HG03175 (cell line): ENCODE data around the gene WIZ.
A peak's percentile ranks its signal among the peaks of the same experiment; 100 is the strongest.
"Not testable (repeated sequence)": the region's sequence is repeated elsewhere in the genome, so short reads cannot be mapped to it uniquely, and the experiment has no call there.

Experiments
- ATAC-seq: cut with Tn5 transposase; IDR thresholded peaks from one replicate; pipeline ENCODE4 v1.9.1; 2021; ENCODE audit warnings: mild to moderate bottlenecking, moderate library complexity; ENCODE audit not compliant: unreplicated experiment

Gene WIZ

DNA sequence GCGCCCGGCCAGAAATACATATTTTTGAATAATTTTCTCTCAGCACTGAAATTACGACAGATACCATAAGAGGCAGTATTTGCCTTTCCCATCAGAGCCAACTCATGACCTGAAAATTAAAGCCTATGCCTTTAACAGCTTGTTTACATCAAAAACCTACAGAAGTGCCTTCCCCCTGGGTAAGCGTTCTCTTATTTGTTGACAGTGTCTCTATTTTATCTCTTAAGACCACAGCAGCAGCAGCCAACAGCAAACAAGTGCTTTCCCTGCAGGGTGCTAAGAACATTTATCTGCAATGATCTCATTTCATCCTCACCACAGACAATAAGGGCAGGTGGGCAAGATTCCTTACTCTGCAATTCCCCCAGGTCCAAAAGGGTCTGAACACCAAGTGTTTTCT lies 36.9 kb downstream of the WIZ start:
- ATAC-seq = no peak

DNA sequence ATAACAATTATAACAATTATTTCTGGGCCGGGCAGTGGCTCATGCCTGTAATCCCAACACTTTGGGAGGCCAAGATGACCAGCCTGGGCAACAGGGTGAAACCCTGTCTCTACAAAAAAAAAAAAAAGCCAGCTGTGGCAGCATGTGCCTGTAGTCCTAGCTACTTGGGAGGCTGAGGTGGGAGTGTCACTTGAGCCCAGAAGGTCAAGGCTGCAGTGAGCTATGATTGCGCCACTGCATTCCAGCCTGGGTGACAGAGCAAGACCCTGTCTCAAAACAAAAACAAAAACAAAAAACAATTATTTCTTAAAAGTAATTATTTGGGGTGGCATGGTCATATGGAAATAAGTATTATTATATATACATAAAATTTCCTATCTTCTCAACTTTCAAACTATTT lies 38.4 kb downstream of the WIZ start:
- ATAC-seq = not testable (repeated sequence)

DNA sequence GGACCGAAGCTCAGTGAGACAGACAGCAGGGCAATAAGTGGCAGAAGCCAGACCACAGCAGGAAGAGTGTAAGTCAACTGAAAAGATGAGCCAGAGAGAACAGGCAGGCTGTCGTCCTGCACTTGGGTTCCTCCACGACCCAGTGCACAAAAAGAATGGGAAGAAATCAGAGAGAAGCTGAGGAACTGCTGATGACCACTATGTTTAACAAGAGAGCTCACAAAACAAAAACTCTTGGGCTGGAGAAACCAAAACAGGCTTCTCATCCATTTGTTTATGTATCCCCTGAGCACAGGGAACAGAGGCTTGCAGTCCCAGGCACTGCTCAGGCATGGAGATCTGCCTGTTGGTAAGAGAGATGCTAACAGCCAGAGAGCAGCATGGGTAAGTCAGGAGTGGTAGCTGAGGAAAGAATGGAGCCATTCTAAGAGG lies 45.0 kb downstream of the WIZ start:
- no peak for ATAC-seq

- ATAC-seq = no peak
Observed at GRCh38 chr19:15404097-15404779, 45.5 kb downstream of the WIZ start.

- ATAC-seq = no peak
Observed at GRCh38 chr19:15403151-15403531, 46.6 kb downstream of the WIZ start.

GRCh38 chr19:15402411-15403150 lies 47.2 kb downstream of the WIZ start:
- ATAC-seq = no peak

DNA sequence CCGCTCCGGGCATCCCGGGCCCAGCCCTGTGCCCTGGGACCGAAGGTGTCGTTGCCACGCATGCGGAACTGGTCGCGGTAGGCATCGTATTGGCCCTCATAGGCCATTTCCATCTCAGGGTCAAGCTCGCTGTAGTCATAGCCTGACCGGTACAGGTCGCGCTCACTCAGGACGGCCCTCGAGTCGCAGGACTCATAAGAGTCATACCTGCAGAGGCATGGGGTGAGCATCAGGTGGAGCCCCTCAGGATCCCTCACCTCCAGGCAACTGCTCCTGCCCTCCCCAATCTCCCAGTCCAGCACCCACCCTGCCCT lies 48.4 kb downstream of the WIZ start:
- ATAC-seq = no peak

DNA sequence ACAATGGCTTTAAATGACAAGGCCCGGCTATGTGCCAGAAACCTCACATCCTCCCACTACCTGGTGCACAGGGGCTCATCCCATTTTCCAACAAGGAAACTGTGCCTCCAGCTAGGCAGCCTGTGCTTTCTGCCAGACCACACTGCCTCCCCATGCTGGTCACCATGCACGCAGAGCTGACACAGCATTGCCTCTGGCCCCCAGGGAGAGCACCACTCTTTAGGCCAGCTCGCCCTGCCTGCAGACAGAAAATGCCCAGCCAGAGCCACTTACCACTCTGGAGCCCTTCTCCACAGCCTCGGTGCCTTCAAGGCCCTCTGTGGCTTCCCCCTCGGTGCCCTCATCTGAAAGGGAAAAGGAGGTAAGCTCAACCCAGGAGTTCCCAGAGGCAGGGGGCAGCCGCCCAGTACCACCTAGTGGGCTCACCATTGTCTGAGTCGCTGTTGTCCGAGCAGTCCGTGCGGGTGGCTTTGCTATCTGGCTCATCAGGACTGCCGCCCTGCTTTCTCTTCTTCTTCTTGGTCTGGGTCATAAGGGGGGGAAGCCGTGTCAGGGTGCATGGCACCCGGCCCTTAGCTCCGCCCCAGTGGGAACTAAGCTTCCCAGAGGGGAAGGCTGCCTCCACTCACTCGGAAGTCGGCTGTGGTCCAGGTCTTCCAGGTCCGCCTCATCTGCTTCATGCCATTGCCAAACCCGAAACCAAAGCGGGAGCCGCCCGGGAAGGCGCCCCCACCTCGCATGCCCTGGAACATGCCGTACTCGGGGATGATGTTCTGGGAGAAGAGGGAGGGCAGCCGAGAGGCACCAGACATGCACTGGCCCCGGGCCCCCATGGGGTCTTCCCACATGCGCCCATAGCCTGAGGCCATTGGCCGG lies 49.0 kb downstream of the WIZ start:
- ATAC-seq = no peak

GRCh38 chr19:15399635-15400034 lies 50.1 kb downstream of the WIZ start:
- no peak for ATAC-seq

DNA sequence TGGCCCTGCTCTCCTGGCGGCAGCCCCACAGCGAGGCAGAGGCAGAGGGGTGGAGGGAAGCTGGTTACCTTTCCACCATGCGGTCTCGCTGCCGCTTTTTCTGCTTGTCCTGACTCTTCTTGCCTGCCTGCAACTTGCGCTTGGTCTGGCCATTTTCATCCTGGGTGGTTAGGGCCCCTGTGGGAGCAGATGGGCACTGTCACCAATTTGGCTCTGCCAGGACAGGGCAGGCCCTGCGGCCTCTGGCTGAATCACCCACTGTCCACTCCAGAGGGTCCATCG lies 50.6 kb downstream of the WIZ start:
- no peak for ATAC-seq

GRCh38 chr19:15398501-15399233 lies 51.1 kb downstream of the WIZ start:
- ATAC-seq = no peak

- no peak for ATAC-seq
Observed at GRCh38 chr19:15397782-15398181, 52.0 kb downstream of the WIZ start.

DNA sequence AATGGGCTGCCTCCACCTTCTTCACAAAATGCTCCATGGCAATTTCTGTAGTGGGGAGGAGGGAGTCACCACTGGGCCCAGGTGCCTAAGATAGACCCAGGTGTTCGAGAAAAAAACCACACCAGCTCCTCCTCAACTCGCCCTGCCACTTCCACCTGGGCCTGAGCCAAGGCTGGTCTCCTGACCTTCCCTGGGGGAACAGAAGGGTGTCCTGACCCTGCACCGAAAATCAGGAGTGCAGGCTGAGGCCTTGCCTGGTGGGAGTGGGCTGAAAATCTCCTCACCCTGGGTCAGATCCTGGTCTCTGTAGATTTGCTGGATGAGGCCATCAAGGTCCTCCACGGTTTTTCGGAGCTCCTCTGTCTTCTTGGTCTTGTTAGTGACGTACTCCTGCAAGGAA lies 52.5 kb downstream of the WIZ start:
- no peak for ATAC-seq

DNA sequence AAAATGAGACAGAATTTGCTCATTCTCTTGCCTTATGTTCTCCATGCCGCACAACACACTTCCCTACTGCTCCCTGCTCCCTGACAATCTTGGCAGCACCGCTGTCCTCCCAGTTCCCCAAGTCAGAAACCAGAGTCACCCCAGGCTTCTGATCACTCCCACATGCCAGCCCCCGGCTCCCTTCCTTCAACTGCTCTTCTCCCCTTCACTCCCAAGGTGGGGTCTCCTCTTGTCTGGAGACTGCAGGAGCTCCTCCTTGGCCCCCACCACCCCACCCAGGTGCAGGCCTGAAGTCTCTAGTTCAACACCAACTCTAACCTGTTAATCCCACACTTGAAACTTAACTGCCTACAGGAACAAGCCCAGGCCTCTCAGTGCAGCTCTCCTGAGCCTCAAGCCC lies 53.3 kb downstream of the WIZ start:
- no peak for ATAC-seq

DNA sequence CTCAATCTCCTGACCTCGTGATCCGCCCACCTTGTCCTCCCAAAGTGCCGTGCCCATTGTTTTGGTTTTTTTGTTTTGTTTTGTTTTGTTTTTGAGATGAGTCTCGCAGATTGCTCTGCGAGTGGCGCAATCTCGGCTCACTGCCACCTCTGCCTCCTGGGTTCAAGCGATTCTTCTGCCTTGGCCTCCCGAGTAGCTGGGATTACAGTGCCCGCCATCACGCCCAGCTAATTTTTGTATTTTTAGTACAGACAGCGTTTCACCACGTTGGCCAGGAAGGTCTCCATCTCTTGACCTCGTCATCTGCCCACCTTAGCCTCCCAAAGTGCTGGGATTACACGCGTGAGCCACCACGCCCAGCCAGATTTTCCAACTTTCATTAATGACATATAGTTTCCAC lies 54.5 kb downstream of the WIZ start:
- not testable (repeated sequence) for ATAC-seq

- ATAC-seq = no peak
Observed at GRCh38 chr19:15394426-15394825, 55.3 kb downstream of the WIZ start.

- no peak for ATAC-seq
Observed at GRCh38 chr19:15393963-15394362, 55.8 kb downstream of the WIZ start.

GRCh38 chr19:15390814-15391213 lies 58.9 kb downstream of the WIZ start:
- ATAC-seq = no peak

- ATAC-seq = no peak
Observed at GRCh38 chr19:15381864-15382263, 67.9 kb downstream of the WIZ start.

DNA sequence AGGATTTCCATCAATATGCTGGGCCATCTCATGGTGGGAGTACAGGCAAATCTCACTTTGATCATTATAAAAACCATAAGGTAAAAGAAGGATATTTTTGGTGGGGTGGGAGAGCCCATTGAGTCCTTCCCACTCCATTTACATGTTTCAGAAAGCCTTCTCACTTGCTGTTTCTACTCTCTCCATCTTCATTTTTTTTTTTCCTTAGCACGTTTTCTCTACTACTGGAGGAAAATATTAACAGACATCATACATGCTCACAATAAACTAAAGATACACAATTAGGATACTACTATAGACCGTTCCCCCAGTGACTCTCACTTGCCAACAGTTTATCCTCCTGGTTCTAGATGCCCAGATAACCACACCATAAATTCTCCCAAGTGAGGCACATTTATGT lies 68.3 kb downstream of the WIZ start:
- no peak for ATAC-seq

GRCh38 chr19:15379999-15380647 lies 69.6 kb downstream of the WIZ start:
- peak; percentile 20 for ATAC-seq
